Nephron (organoid): ENCODE data around the gene HADH.

Experiments
- H3K27ac Mint-ChIP-seq, 3 experiments: 2 replicates each; pipeline ENCODE4 v1.8.0; 2020; ENCODE audit warnings: mixed read lengths in 3 of 3, mild to moderate bottlenecking in 2 of 3, moderate library complexity in 1 of 3
- H3K27me3 Mint-ChIP-seq: 2 replicates; pipeline ENCODE4 v1.8.0; 2021; ENCODE audit warnings: low read depth, mild to moderate bottlenecking, moderate library complexity, mixed read lengths
- H3K36me3 Mint-ChIP-seq: 2 replicates; pipeline ENCODE4 v1.8.0; 2020; ENCODE audit warnings: low read depth, mixed read lengths
- H3K4me1 Mint-ChIP-seq: 2 replicates; pipeline ENCODE4 v1.8.0; 2020; ENCODE audit warnings: mixed read lengths
- H3K4me3 Mint-ChIP-seq, 3 experiments: 2 replicates each; pipeline ENCODE4 v1.8.0; 2020; ENCODE audit warnings: mild to moderate bottlenecking in 3 of 3, mixed read lengths in 3 of 3, moderate library complexity in 2 of 3
- H3K9me3 Mint-ChIP-seq: 2 replicates; pipeline ENCODE4 v1.8.0; 2020; ENCODE audit warnings: mixed read lengths
- TF ChIP-seq, protein P1 (sequence below), 3 experiments: fragments of 200-600 bp; sonication (generic); IDR thresholded peaks; one replicate each; pipeline ENCODE4 v1.5.0; 2021; ENCODE audit warnings: antibody characterized with exemption in 3 of 3; ENCODE audit not compliant: unreplicated experiment in 3 of 3

The HADH gene

GRCh38 chr4:108029731-108030130 is 40.0 kb downstream of the HADH start:
- Mint-ChIP-seq H3K9me3 (no peaks in the 10 kb centered on the region), H3K36me3 (peaks cover 64% of the 10 kb centered on the region), H3K4me3 (no peak overlapping the region), H3K27me3 (no peaks in the 10 kb centered on the region), H3K27ac (no peak overlapping the region), H3K4me1 (peaks cover 5% of the 10 kb centered on the region)
- TF ChIP-seq, protein P1, sequence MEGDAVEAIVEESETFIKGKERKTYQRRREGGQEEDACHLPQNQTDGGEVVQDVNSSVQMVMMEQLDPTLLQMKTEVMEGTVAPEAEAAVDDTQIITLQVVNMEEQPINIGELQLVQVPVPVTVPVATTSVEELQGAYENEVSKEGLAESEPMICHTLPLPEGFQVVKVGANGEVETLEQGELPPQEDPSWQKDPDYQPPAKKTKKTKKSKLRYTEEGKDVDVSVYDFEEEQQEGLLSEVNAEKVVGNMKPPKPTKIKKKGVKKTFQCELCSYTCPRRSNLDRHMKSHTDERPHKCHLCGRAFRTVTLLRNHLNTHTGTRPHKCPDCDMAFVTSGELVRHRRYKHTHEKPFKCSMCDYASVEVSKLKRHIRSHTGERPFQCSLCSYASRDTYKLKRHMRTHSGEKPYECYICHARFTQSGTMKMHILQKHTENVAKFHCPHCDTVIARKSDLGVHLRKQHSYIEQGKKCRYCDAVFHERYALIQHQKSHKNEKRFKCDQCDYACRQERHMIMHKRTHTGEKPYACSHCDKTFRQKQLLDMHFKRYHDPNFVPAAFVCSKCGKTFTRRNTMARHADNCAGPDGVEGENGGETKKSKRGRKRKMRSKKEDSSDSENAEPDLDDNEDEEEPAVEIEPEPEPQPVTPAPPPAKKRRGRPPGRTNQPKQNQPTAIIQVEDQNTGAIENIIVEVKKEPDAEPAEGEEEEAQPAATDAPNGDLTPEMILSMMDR (IDR thresholded peaks at IDR 0.05; ENCODE audit: unreplicated experiment in 3 of 3), result no peak

- Mint-ChIP-seq H3K36me3 (peaks cover 66% of the 10 kb centered on the region), H3K27me3 (no peaks in the 10 kb centered on the region), H3K4me1 (peaks cover 5% of the 10 kb centered on the region), H3K27ac (peak overlapping the region in 1 of 3 experiments; percentile 3), H3K4me3 (no peak overlapping the region), H3K9me3 (no peaks in the 10 kb centered on the region)
- TF ChIP-seq, protein P1 (IDR thresholded peaks at IDR 0.05; ENCODE audit: unreplicated experiment in 3 of 3), result peak; percentile 42 to 52 (median 50)
These were observed 40.6 kb downstream of the HADH start for GRCh38 chr4:108030332-108030731.

DNA sequence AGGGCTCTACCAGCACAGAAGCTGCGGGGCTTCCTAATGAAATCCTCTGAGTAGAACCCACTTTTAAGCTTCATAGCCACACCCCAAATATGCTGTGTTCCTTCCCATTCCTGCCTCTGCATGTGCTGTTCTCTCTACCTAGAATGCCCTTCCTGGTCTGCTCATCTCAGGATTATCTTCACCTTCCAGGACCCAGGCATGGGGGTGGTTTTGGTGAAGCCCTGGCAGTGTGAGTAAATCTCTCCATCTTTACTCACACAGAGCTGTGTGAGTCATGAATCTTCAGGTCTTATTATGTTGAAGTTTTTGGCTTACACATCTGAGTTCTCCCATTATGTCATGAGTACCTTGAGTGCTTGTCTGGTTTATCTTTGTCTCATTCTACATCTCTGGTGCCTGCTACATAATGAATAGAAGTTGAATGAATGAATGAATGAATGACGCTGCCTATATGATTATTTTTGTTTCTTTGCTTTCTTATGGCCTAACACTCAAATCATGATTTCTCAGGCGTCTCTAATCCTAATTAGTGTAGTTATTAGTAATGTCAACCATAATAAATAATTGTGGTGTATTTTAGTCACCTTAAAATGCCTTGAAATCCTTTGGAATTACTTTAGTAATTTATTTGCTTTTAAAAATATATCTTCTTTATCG is 41.9 kb downstream of the HADH start:
- H3K9me3 Mint-ChIP-seq, result no peaks in the 10 kb centered on the region
- H3K27ac Mint-ChIP-seq, result no peak overlapping the region
- H3K4me3 Mint-ChIP-seq, result no peak overlapping the region
- TF ChIP-seq, protein P1 (IDR thresholded peaks at IDR 0.05; ENCODE audit: unreplicated experiment in 3 of 3), result no peak
- H3K4me1 Mint-ChIP-seq, result peaks cover 5% of the 10 kb centered on the region
- H3K36me3 Mint-ChIP-seq, result peaks cover 66% of the 10 kb centered on the region
- H3K27me3 Mint-ChIP-seq, result no peaks in the 10 kb centered on the region

DNA sequence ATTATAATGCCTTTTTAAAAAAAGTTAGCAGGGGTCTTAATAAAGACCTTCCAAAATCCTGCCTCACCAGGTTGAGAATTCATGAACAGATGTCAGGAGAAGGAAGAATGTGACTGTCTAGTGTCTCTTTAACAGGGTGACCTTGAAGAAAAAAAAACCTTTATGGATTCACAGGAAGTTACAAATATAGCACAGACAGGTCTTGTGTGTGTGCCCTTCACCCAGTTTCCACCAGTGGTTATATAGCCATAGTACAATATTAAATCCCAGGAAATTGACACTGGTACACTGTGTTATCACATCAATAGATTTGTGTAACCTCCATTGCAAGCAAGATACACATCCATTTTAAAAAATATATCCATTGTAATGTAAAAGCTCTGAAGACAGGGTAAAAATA is 43.7 kb downstream of the HADH start:
- H3K36me3 Mint-ChIP-seq, result peaks cover 54% of the 10 kb centered on the region
- H3K27me3 Mint-ChIP-seq, result no peaks in the 10 kb centered on the region
- no peaks in the 10 kb centered on the region for H3K9me3 Mint-ChIP-seq
- TF ChIP-seq, protein P1 (IDR thresholded peaks at IDR 0.05; ENCODE audit: unreplicated experiment in 3 of 3), result no peak
- H3K27ac Mint-ChIP-seq, result no peak overlapping the region
- H3K4me3 Mint-ChIP-seq, result no peak overlapping the region
- H3K4me1 Mint-ChIP-seq, result peaks cover 5% of the 10 kb centered on the region

- Mint-ChIP-seq H3K4me3 (no peak overlapping the region), H3K36me3 (peaks cover 46% of the 10 kb centered on the region), H3K27me3 (no peaks in the 10 kb centered on the region)
These were observed 44.9 kb downstream of the HADH start for GRCh38 chr4:108034565-108034964.

More at GRCh38 chr4:108034565-108034964, 44.9 kb downstream of the HADH start:
- Mint-ChIP-seq H3K9me3 (no peaks in the 10 kb centered on the region), H3K27ac (no peak overlapping the region), H3K4me1 (peaks cover 5% of the 10 kb centered on the region)
- TF ChIP-seq, protein P1 (IDR thresholded peaks at IDR 0.05; ENCODE audit: unreplicated experiment in 3 of 3), result no peak
